NCI-H1105 treated with DMSO at 0.1 percent for 48 hours (cell line): ENCODE measurements around the gene SLIT3.

Experiments
- DNase-seq: peaks from one replicate; lab custom pipeline; 2025; lab: John Stamatoyannopoulos, UW

The SLIT3 gene

GRCh38 chr5:169080448-169080911 lies 220.5 kb downstream of the SLIT3 start:
- DNase-seq = no peak

DNA sequence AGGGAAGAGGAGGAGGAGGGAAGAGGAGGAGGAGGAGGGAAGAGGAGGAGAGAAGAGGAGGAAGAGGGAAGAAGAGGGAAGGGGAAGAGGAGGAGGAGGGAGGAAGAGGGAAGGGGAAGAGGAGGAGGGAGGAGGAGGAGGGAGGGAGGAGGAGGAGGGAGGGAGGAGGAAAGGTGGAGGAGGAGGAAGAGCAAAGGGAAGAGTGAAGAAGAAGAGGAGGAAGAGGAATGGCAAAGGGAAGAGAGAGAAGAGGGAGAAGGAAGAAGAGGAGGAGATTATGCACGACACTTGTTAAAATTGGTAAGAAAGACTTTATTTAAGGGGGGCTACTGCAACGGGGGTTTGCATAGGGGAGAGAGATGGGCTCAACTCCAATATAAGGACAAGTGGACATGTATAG lies 221.2 kb downstream of the SLIT3 start:
- DNase-seq = no peak

GRCh38 chr5:169074839-169075238 lies 226.1 kb downstream of the SLIT3 start:
- DNase-seq = no peak

DNA sequence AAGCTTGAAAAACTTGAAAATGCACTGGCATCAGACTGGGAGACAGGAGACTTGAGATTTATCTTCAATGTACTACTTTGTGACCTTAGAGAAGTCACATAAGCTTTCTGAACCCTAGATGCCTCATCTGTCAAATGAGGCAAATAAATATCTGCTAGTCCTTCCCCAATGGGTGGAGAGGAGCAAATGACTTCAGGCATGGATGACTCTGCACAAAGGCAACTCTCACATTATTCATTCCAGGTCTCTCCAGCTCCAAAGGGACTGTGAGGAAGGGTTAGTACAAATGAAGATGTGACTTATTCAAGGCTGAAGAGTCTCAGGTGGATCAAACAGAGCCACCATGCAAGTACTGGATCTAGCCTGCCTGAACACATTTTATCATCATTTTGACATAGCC lies 228.7 kb downstream of the SLIT3 start:
- no peak for DNase-seq

- DNase-seq = no peak
Observed at GRCh38 chr5:169070413-169070812, 230.5 kb downstream of the SLIT3 start.

DNA sequence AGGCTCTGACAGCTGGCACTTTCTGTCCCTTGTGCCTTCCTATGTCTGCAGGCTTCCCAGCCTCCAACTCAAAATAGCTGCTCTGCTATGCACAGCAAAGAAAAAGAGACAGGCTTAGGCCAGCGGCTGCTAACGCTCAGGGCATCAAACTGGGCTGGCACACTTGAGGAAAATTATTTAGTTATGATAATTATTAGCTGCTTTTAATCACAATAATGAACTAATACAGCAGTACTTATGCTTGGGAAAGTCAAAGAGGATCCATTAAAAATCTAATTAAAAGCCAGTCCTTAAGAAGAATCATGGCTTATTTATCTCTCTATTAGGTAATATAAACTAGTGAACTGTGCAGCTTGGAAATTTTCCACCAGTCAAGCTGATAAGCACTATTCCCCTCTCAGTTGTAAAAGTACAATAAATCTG lies 233.2 kb downstream of the SLIT3 start:
- DNase-seq = no peak

GRCh38 chr5:169065400-169065799 lies 235.5 kb downstream of the SLIT3 start:
- no peak for DNase-seq

GRCh38 chr5:169064093-169064492 lies 236.8 kb downstream of the SLIT3 start:
- DNase-seq = no peak

- DNase-seq = no peak
Observed at GRCh38 chr5:169063316-169063953, 237.5 kb downstream of the SLIT3 start.

DNA sequence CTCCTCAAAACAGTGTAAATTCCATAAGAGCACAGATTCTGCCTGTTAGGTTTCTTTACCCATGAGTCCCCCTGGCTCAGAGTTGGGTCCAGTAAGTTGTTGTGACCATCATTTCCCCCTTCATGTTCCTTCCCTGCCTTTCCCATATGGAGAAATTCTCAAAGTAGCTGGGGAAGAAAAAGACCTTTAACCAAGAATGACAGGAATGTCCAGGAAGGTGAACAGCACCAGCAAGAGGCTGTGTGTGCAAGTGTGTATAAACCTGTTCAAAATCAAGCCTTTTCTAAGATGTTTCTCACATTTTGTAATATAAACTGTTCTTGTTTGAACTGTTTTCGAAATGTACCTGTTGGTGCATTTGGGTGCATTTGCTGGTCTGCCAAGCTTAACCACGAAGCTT lies 238.2 kb downstream of the SLIT3 start:
- DNase-seq = no peak

DNA sequence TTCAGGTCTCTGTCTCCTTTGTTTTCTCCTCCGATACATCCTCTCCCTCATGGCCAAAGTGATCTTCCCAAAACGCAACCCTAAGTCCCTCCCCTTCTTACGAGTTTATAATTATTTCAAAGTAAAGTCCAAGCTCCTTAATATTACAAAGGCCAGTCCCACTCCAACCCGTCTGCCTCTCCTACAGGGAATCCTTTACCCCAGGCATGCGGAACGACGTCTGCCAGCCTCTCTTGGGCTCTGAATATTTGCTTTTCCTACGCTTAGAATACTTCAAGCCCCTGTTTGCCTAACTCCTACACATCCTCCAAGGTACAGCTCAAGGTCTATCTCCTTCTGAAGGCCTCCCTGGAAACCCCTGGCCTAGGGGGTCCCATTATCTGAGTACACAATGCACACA lies 246.4 kb downstream of the SLIT3 start:
- no peak for DNase-seq

- DNase-seq = no peak
Observed at GRCh38 chr5:169052207-169052606, 248.7 kb downstream of the SLIT3 start.

DNA sequence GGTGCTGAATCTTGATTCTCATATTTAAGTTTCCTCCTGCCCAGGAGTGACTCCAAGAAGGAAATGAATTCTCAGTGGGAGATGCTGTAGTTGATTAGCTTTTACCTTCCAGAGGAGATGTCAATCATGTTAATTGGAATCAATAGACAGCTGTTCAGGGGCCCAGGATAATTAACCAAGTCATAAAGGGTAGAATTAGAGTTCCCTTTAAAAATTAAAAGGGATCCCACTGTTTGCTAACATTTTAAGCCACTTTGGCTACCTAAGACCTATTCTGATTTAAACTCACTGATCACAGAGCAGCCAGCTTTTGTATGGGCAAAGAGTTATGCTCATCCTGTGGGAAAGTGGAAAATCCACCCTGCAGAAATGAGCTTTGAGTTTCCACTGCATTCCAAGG lies 249.6 kb downstream of the SLIT3 start:
- DNase-seq = no peak

GRCh38 chr5:169050636-169051035 lies 250.3 kb downstream of the SLIT3 start:
- no peak for DNase-seq

- DNase-seq = no peak
Observed at GRCh38 chr5:169050146-169050571, 250.8 kb downstream of the SLIT3 start.

- no peak for DNase-seq
Observed at GRCh38 chr5:169049712-169050111, 251.2 kb downstream of the SLIT3 start.

DNA sequence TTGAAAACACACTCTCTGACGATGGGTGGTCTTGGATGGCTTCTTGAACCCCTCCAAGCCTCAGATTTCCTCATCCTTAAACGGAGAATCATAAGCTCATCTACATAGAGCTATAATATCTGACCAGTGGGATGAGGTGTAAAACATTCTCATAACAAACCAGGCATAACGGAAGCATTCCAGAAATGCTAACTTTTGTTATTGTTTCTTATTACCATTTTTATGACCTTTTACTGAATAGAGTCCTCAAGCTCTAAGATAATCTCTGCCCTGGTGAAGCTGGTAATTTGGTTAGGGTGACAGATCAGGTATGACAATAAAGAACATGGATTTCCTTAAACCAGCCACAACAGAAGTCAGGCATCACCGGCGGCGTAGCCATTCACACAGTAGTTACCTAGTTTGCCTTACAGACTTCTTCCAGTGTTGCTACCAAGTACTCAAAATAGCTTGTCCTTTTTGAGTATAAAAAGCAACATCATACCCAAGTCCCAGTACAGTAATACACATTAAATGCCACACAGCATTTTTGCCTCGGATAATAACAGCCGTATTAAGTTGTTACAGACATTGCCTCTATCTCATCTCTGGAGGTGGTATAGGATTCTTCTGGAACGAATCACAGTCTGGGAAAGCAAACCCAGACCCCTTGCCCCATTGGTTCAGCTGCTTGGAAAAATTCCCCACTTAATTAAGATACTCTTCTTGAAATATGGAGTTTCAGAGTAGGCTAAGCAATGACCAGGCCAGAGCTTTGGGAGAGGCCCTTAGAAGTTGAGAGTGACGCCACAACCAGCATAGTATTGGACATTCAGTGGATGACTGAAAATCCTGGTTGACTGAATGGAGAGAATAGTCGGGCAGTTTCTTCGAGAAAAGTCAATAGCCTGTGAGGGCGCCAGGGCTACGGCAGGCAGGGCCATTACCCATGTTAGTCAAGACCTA lies 252.5 kb downstream of the SLIT3 start:
- no peak for DNase-seq

DNA sequence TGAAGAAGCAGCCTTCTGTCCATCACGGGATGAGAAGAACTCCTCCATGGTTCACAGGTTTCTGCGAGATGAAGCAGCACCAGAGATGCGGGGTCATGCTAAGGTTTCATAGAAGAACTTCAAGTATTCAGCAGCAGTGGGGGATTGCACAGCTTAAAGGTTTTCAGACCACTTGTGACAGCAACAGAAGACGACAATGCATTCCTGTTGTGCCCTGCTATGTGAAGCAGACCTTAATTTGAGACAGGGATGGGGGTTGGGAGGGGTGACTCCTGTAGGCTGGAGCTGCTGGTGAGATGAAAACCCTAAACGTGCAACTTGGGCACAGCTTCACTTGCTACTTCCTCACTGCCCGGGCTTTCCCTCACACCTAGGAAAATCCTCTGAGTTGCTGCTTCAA lies 256.0 kb downstream of the SLIT3 start:
- DNase-seq = no peak

DNA sequence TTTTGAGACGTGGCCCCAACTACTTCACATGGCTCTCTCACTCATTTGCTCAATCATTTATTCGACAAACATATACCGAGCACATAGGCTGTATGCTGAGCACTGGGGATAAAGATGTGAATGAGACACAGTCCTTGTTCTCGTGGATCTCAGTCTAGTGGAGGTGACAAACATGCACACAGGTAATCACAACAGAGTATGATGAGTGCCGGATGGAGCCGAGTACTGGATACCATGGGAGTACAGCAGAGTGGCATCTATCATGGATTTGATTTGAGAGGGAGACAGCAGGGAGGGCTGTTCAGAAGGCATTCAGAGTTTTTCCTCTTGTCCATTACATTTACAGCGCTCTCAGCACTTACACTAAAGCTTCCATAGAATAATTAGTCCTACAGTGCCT lies 259.8 kb downstream of the SLIT3 start:
- DNase-seq = no peak

GRCh38 chr5:169039592-169039991 lies 261.3 kb downstream of the SLIT3 start:
- no peak for DNase-seq

DNA sequence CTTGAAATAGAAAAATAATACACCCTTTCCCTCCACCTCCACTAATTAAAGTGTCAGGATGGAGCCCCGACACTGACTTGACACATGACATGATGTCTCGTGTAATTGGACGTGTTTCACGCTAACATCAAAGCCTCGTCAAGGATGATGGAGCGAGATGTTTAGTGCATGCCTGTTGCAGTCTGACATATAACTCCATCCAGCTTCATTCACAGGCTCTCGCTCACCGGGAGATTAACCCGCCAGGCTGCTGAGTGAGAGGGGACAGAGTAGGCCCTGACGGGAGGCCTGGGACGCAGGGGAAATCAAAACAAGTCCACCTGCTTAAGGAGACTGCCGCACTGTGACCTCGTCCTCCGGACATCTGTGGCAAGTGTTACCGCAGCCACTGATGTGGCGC lies 263.5 kb downstream of the SLIT3 start:
- DNase-seq = no peak

DNA sequence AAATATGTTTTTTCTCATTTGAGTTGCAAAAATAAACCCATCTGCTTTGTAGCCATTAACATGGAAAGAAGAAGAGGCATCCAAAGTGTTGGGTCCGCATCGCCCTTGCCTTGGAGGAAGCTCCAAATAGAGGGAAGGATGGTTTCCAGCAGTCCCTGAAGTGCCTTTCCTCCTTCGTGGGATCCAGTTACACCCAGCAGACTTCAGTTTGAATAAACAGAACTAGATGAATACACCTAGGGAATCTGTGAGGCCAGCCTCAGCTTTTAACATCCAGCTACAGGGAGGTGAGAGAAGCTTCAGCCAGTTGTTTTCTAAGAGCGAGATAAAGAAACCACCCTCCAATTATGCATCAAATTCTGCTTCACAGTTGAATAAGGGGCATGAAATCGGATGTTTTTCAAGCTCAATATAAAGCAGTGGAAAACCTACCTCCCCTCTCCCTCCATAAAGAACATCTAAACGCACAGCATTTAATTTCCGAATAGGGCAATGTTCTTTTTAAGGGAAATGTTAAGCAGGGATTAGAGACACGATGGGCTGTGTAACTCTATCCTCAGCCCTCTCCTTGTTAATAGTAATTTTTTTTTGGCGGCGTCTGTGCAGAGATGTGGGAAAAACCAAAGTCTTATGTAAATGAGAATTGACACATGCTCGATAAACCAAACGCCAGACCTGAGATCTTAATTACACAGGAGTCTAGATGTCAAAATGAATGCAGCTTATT lies 264.7 kb downstream of the SLIT3 start:
- no peak for DNase-seq
